Measurements from ENCODE around the gene MAPK8IP2.

- no peak for TF ChIP-seq CTCF (IDR thresholded peaks at IDR 0.05; ENCODE audit: borderline replicate concordance, extremely low read depth, low read length, poor library complexity, severe bottlenecking)
- no peak for TF ChIP-seq EZH2 (IDR thresholded peaks at IDR 0.05; ENCODE audit: borderline replicate concordance, low read depth, low read length, severe bottlenecking)
Measured at GRCh38 chr22:50575426-50575941, 25.1 kb upstream of the MAPK8IP2 start.

All from DND-41 (cell line).